SU-DHL-6 (cell line): ENCODE measurements around the gene SACM1L.

Experiments used
- EZH2phosphoT487 ChIP-seq: fragments of 200-600 bp; sonication (generic), shearing (Covaris generic); conservative IDR thresholded peaks from 2 replicates; pipeline ENCODE4 v1.6.1; 2018; ENCODE audit warnings: mild to moderate bottlenecking, antibody characterized with exemption, low read length, moderate library complexity, mixed read lengths
- TF ChIP-seq, protein P1 (sequence below): fragments of 200-600 bp; sonication (generic); IDR thresholded peaks from one replicate; pipeline ENCODE4 v1.5.1; 2017; ENCODE audit warnings: antibody characterized with exemption, mild to moderate bottlenecking, low read length, moderate library complexity; ENCODE audit not compliant: insufficient read depth, poor library complexity, severe bottlenecking

GRCh38 chr3:45676325-45677032 lies 12.7 kb upstream of the SACM1L start:
- TF ChIP-seq, protein P1, sequence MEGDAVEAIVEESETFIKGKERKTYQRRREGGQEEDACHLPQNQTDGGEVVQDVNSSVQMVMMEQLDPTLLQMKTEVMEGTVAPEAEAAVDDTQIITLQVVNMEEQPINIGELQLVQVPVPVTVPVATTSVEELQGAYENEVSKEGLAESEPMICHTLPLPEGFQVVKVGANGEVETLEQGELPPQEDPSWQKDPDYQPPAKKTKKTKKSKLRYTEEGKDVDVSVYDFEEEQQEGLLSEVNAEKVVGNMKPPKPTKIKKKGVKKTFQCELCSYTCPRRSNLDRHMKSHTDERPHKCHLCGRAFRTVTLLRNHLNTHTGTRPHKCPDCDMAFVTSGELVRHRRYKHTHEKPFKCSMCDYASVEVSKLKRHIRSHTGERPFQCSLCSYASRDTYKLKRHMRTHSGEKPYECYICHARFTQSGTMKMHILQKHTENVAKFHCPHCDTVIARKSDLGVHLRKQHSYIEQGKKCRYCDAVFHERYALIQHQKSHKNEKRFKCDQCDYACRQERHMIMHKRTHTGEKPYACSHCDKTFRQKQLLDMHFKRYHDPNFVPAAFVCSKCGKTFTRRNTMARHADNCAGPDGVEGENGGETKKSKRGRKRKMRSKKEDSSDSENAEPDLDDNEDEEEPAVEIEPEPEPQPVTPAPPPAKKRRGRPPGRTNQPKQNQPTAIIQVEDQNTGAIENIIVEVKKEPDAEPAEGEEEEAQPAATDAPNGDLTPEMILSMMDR = no peak
- TF ChIP-seq EZH2phosphoT487 = no peak
